NB4 (cell line): ENCODE results near the gene NMT1.

Experiments
- DNase-seq: peaks from one replicate; pipeline ENCODE4 v3.0.0; 2010; ENCODE audit warnings: low read depth
- H3K4me3 ChIP-seq: one replicate; pipeline ENCODE4 v1.5.1; 2011; ENCODE audit warnings: mild to moderate bottlenecking, low read depth, low read length, moderate library complexity
- CTCF ChIP-seq: IDR thresholded peaks from one replicate; pipeline ENCODE4 v1.5.1; 2012; ENCODE audit warnings: low read depth, low read length
- MAX ChIP-seq: IDR thresholded peaks from 2 replicates; pipeline ENCODE4 v1.6.1; 2011; ENCODE audit warnings: low read depth, low read length
- MYC ChIP-seq: IDR thresholded peaks from 2 replicates; pipeline ENCODE4 v1.6.1; 2011; ENCODE audit warnings: low read depth, low read length
- POLR2A ChIP-seq: IDR thresholded peaks from 2 replicates; pipeline ENCODE4 v1.6.1; 2011; ENCODE audit warnings: mild to moderate bottlenecking; ENCODE audit not compliant: insufficient read length; ENCODE audit errors: extremely low read depth

Gene NMT1

GRCh38 chr17:45146890-45147580 is 85.9 kb downstream of the NMT1 start:
- peak overlapping the region; percentile 62 for H3K4me3 ChIP-seq
- peak; percentile 44; the same call in 1 of the 2 replicates for TF ChIP-seq MYC
- no peak for TF ChIP-seq MAX
- peak; percentile 25 for TF ChIP-seq POLR2A
- no peak for TF ChIP-seq CTCF
- DNase-seq = peak; percentile 87

- H3K4me3 ChIP-seq = peak overlapping the region; percentile 62
- TF ChIP-seq MAX (peak; percentile 81), POLR2A (no peak), MYC (peak; percentile 87), CTCF (no peak)
- peak; percentile 94 for DNase-seq
Observed at GRCh38 chr17:45147581-45148182, 86.6 kb downstream of the NMT1 start.

GRCh38 chr17:45148183-45149036 is 87.3 kb downstream of the NMT1 start, which contains the start of gene HEXIM1:
Gene HEXIM1, plus strand, starts transcription at chr17:45148475. Its CDS starts 716 bp downstream, at chr17:45149191.
- TF ChIP-seq POLR2A (peak; percentile 100), CTCF (no peak), MYC (no peak; the same call in 1 of the 2 replicates), MAX (peak; percentile 20; the same call in 1 of the 2 replicates)
- DNase-seq = peak; percentile 99
- H3K4me3 ChIP-seq = peak within 1 kb of the TSS; percentile 86

GRCh38 chr17:45149037-45149668 is 88.0 kb downstream of the NMT1 start:
- peak; percentile 82 for TF ChIP-seq CTCF
- 0 out of 2 replicates have a peak, but pooled peaks have one; percentile 16 for TF ChIP-seq MAX
- TF ChIP-seq MYC = 0 out of 2 replicates have a peak, but pooled peaks have one; percentile 19
- TF ChIP-seq POLR2A = no peak
- DNase-seq = peak; percentile 92
- peak overlapping the region; percentile 86 for H3K4me3 ChIP-seq
